PC-3 (cell line): Measurements from ENCODE around the gene TET2.

ENCODE experiments used
- EZH2 ChIP-seq: fragments of 300-600 bp; sonication (generic); IDR thresholded peaks from one replicate; pipeline ENCODE4 v1.6.1; 2017; ENCODE audit warnings: antibody characterized with exemption, mild to moderate bottlenecking, low read length; ENCODE audit not compliant: unreplicated experiment
- TF ChIP-seq, protein P1 (sequence below): fragments of 300-600 bp; sonication (generic); conservative IDR thresholded peaks from 2 replicates; pipeline ENCODE4 v1.5.1; 2017; ENCODE audit warnings: antibody characterized with exemption, low read depth, mild to moderate bottlenecking, low read length

GRCh38 chr4:105149771-105150170, 3.1 kb downstream of the TET2 start:
- TF ChIP-seq, protein P1, sequence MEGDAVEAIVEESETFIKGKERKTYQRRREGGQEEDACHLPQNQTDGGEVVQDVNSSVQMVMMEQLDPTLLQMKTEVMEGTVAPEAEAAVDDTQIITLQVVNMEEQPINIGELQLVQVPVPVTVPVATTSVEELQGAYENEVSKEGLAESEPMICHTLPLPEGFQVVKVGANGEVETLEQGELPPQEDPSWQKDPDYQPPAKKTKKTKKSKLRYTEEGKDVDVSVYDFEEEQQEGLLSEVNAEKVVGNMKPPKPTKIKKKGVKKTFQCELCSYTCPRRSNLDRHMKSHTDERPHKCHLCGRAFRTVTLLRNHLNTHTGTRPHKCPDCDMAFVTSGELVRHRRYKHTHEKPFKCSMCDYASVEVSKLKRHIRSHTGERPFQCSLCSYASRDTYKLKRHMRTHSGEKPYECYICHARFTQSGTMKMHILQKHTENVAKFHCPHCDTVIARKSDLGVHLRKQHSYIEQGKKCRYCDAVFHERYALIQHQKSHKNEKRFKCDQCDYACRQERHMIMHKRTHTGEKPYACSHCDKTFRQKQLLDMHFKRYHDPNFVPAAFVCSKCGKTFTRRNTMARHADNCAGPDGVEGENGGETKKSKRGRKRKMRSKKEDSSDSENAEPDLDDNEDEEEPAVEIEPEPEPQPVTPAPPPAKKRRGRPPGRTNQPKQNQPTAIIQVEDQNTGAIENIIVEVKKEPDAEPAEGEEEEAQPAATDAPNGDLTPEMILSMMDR = no peak
- TF ChIP-seq EZH2 = no peak
